ENCODE measurements around the gene PEX6. TPM values are rescaled to one million over a fixed set of nuclear protein-coding genes. Genes with fewer than 3 reads are reported as not detected.

Gene PEX6
- polyA plus RNA-seq, 1 of the 3 experiments (the other 2 are of a cell fraction) = 15.3 TPM

DNA sequence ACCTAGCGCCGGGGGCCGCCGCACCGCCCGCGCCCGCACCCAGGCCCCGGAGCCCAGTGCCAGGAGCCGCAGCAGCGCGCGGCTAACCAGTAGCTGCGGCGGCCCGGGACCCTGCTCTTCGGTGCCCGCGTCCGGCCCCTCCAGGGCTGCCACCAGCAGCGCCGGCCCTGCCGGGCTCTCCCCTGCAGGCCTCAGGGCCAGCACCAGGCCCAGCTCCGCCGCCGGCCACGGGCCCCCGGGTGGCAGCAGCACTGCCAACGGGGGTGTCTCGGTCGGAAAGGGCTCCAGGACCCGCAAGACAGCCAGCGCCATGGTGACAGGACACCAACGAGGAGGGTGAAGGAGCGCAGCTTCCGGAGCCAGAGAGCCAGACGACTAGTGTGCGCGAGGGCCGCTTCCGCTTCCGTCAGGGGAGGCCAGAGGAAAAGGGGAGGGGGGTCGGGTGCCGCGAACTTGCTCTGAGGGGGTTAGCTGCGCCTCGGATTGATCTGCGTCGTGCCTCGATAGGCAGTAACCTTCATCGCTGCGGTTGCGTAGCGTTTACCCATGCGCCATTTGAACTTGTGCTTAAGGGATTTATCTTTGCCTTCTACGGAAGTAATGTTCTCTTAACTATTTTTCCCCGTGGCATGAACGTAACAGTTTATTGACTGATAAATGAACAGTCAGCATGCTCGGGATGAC is at the start of gene PEX6 (continued):
- TF ChIP-seq, protein P1, sequence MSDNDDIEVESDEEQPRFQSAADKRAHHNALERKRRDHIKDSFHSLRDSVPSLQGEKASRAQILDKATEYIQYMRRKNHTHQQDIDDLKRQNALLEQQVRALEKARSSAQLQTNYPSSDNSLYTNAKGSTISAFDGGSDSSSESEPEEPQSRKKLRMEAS (IDR thresholded peaks at IDR 0.05; ENCODE audit: low read depth) = peak; percentile 88
- TF ChIP-seq, protein P2, sequence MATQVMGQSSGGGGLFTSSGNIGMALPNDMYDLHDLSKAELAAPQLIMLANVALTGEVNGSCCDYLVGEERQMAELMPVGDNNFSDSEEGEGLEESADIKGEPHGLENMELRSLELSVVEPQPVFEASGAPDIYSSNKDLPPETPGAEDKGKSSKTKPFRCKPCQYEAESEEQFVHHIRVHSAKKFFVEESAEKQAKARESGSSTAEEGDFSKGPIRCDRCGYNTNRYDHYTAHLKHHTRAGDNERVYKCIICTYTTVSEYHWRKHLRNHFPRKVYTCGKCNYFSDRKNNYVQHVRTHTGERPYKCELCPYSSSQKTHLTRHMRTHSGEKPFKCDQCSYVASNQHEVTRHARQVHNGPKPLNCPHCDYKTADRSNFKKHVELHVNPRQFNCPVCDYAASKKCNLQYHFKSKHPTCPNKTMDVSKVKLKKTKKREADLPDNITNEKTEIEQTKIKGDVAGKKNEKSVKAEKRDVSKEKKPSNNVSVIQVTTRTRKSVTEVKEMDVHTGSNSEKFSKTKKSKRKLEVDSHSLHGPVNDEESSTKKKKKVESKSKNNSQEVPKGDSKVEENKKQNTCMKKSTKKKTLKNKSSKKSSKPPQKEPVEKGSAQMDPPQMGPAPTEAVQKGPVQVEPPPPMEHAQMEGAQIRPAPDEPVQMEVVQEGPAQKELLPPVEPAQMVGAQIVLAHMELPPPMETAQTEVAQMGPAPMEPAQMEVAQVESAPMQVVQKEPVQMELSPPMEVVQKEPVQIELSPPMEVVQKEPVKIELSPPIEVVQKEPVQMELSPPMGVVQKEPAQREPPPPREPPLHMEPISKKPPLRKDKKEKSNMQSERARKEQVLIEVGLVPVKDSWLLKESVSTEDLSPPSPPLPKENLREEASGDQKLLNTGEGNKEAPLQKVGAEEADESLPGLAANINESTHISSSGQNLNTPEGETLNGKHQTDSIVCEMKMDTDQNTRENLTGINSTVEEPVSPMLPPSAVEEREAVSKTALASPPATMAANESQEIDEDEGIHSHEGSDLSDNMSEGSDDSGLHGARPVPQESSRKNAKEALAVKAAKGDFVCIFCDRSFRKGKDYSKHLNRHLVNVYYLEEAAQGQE (IDR thresholded peaks at IDR 0.05; ENCODE audit: low read depth, low read length) = no peak
- TF ChIP-seq POLR2AphosphoS5 (IDR thresholded peaks at IDR 0.05; ENCODE audit: low read depth, low read length) = peak; percentile 88
- peak; percentile 85 for TF ChIP-seq TAF1 (IDR thresholded peaks at IDR 0.05; ENCODE audit: borderline replicate concordance, low read depth, low read length)
- TF ChIP-seq, protein P3, sequence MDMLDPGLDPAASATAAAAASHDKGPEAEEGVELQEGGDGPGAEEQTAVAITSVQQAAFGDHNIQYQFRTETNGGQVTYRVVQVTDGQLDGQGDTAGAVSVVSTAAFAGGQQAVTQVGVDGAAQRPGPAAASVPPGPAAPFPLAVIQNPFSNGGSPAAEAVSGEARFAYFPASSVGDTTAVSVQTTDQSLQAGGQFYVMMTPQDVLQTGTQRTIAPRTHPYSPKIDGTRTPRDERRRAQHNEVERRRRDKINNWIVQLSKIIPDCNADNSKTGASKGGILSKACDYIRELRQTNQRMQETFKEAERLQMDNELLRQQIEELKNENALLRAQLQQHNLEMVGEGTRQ (IDR thresholded peaks at IDR 0.05; ENCODE audit: borderline replicate concordance, low read depth, low read length) = no peak

DNA sequence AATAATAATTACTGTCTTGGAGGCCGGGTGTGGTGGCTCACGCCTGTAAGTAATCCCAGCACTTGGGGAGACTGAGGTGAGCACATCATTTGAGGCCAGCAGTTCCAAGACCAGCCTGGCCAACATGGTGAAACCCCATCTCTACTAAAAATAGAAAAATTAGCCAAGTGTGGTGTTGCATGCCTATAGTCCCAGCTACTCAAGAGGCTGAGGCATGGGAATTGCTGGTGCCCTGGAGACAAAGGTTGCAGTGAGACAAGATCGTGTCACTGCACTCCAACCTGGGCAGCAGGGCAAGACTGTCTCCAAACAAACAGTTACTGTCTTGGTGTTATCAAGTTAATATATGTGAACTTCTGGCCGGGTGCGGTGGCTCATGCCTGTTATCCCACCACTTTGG is 47.4 kb upstream of the PEX6 start:
- Histone ChIP-seq H3K4me1 (ENCODE audit: control insufficient read depth in 1 of 2, insufficient read depth in 2 of 2, low read depth in 1 of 2, low read length in 1 of 2) (peaks cover 4 to 8% of the 10 kb centered on the region in 2 experiments; a peak in 3 of 4 replicates), H3K4me3 (ENCODE audit: low read depth in 2 of 2, low read length in 1 of 2) (no peak overlapping the region), H3K9ac (no peak overlapping the region), H3K79me2 (ENCODE audit: insufficient read depth) (peaks cover 43% of the 10 kb centered on the region), H3K27ac (ENCODE audit: low read depth in 2 of 2, low read length in 1 of 2) (no peak overlapping the region), H3K9me2 (no peaks in the 10 kb centered on the region), H3K27me3 (ENCODE audit: insufficient read depth) (no peaks in the 10 kb centered on the region), H3K9me3 (no peaks in the 10 kb centered on the region), H4K20me1 (ENCODE audit: insufficient read depth) (peaks cover 10% of the 10 kb centered on the region; the same call in 1 of the 2 replicates), H3K36me3 (replicated peaks in 1 of 2; ENCODE audit: control insufficient read depth in 1 of 2, insufficient read depth in 2 of 2, low read length in 1 of 2) (peaks cover 33 to 71% of the 10 kb centered on the region in 2 experiments), H3K4me2 (no peak overlapping the region), H2AFZ (ENCODE audit: low read depth) (no peak overlapping the region), H3F3A (replicated peaks; ENCODE audit: insufficient read depth) (peaks cover 34% of the 10 kb centered on the region)
- TF ChIP-seq MEF2A (IDR thresholded peaks at IDR 0.05; ENCODE audit: borderline replicate concordance, low read depth) (no peak), TAF1 (IDR thresholded peaks at IDR 0.05; ENCODE audit: borderline replicate concordance, low read depth, low read length) (no peak)
- ChIA-PET POLR2A (interaction anchor here (1.1 kb wide), 1 partner anchor 36 kb away, joined by 4 read pairs; no protein-coding TSS in a partner anchor), CTCF (interaction anchor here (1.0 to 1.8 kb wide), 3 partner anchors 14 to 118 kb away, joined by 3 to 5 read pairs (median 3); no protein-coding TSS in a partner anchor)
- WGBS (ENCODE audit: low lambda C conversion rate) = 97% methylated on average over 5 of the region's 5 CpGs
- DNase-seq = no peak

DNA sequence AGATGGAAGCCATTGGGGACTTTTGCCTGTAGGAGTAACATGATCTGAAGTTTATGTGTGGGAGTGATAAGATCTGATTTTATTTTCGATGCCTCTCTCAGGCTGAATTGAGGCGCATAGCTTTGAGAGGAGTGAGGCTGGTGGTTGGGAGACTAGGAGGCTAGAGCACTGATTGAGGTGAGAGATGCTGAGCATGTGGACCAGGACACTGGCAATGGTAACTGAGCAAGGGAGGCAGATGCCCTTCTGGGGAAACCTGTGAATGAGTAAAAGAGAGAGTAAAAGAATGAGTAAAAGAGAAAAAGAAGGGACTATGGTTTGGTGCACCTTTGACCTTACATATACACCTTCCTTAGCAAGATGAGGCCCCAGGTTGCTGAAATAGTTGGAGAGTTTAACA is 45.5 kb upstream of the PEX6 start:
- POLR2A ChIA-PET = interaction anchor here (1.2 to 1.3 kb wide), 2 partner anchors 27 to 119 kb away, joined by 3 read pairs; no protein-coding TSS in a partner anchor
- Histone ChIP-seq H3K4me2 (no peak overlapping the region), H3K4me3 (ENCODE audit: low read depth in 2 of 2, low read length in 1 of 2) (no peak overlapping the region), H3K9ac (no peak overlapping the region), H2AFZ (ENCODE audit: low read depth) (no peak overlapping the region), H3K4me1 (ENCODE audit: control insufficient read depth in 1 of 2, insufficient read depth in 2 of 2, low read depth in 1 of 2, low read length in 1 of 2) (peaks cover 8 to 14% of the 10 kb centered on the region in 2 experiments; a peak in 3 of 4 replicates), H3K27me3 (ENCODE audit: insufficient read depth) (no peaks in the 10 kb centered on the region), H3F3A (replicated peaks; ENCODE audit: insufficient read depth) (peaks cover 44% of the 10 kb centered on the region), H3K79me2 (ENCODE audit: insufficient read depth) (peaks cover 46% of the 10 kb centered on the region), H3K9me2 (no peaks in the 10 kb centered on the region), H3K36me3 (replicated peaks in 1 of 2; ENCODE audit: control insufficient read depth in 1 of 2, insufficient read depth in 2 of 2, low read length in 1 of 2) (peaks cover 36 to 59% of the 10 kb centered on the region in 2 experiments), H3K27ac (ENCODE audit: low read depth in 2 of 2, low read length in 1 of 2) (no peak overlapping the region), H3K9me3 (no peaks in the 10 kb centered on the region), H4K20me1 (ENCODE audit: insufficient read depth) (peaks cover 10% of the 10 kb centered on the region; the same call in 1 of the 2 replicates)
- 63% methylated on average over 2 of the region's 2 CpGs for WGBS (ENCODE audit: low lambda C conversion rate)
- TF ChIP-seq CHD2 (IDR thresholded peaks at IDR 0.05; ENCODE audit: low read length, partially characterized antibody) (no peak), GATA2 (CRISPR knock-in tag; IDR thresholded peaks at IDR 0.05) (no peak), TCF12 (IDR thresholded peaks at IDR 0.05) (no peak), MEF2A (IDR thresholded peaks at IDR 0.05; ENCODE audit: borderline replicate concordance, low read depth) (no peak), GABPA (IDR thresholded peaks at IDR 0.05; ENCODE audit: low read depth) (no peak), NRF1 (IDR thresholded peaks at IDR 0.05; ENCODE audit: low read depth, low read length) (no peak), RAD21 (IDR thresholded peaks at IDR 0.05; ENCODE audit: low read length) (no peak), EZH2phosphoT487 (IDR thresholded peaks at IDR 0.05; ENCODE audit: borderline replicate concordance, low read depth) (no peak), SMC3 (IDR thresholded peaks at IDR 0.05; ENCODE audit: low read depth, low read length) (no peak), FOXM1 (IDR thresholded peaks at IDR 0.05; ENCODE audit: low read depth) (no peak), RFX5 (IDR thresholded peaks at IDR 0.05; ENCODE audit: low read length) (no peak), NFIC (IDR thresholded peaks at IDR 0.05; ENCODE audit: borderline replicate concordance) (no peak), EP300 (IDR thresholded peaks at IDR 0.05; ENCODE audit: borderline replicate concordance in 1 of 2, low read depth in 1 of 2, low read length in 1 of 2) (no peak), MXI1 (IDR thresholded peaks at IDR 0.05; ENCODE audit: low read depth, low read length) (no peak), SIN3A (IDR thresholded peaks at IDR 0.05; ENCODE audit: borderline replicate concordance, low read depth, low read length) (no peak), TEAD4 (IDR thresholded peaks at IDR 0.05; ENCODE audit: borderline replicate concordance, insufficient read depth) (no peak), ELF1 (IDR thresholded peaks at IDR 0.05) (no peak)
- DNase-seq = no peak
- CTCF ChIA-PET = interaction anchor here (1.6 to 2.4 kb wide), 2 partner anchors 12 to 119 kb away, joined by 3 to 5 read pairs; no protein-coding TSS in a partner anchor

All from SK-N-SH (cell line).